Tibial nerve (tissue), 4 donors: ENCODE data around the gene CPNE1. TPM values are rescaled to one million over a fixed set of nuclear protein-coding genes. Genes with fewer than 3 reads are reported as not detected.
"Not testable (repeated sequence)": the region's sequence is repeated elsewhere in the genome, so short reads cannot be mapped to it uniquely, and the experiment has no call there.

Source experiments
- DNase-seq, 2 donors: peaks; one replicate each; pipeline ENCODE4 v3.0.0-alpha.2; 2019; ENCODE audit warnings: low spot score in 2 of 2
- H3K27ac ChIP-seq, 4 donors: fragments of 200-600 bp; sonication (generic) in 3 of 4; one replicate each; pipeline ENCODE4 v1.5.1; 2017 to 2019; ENCODE audit warnings: mild to moderate bottlenecking in 1 of 4
- H3K27me3 ChIP-seq, 2 donors: fragments of 200-600 bp; sonication (generic) in 1 of 2; one replicate each; pipeline versions ENCODE4 v1.5.1 to v1.6.0; 2017 to 2019
- H3K36me3 ChIP-seq, 3 donors: fragments of 200-600 bp; sonication (generic); one replicate each; pipeline ENCODE4 v1.5.1; 2018 to 2019
- H3K4me1 ChIP-seq, 4 donors: fragments of 200-600 bp; sonication (generic) in 3 of 4; one replicate each; pipeline ENCODE4 v1.5.1; 2017 to 2019
- H3K4me3 ChIP-seq, 4 donors: fragments of 200-600 bp; sonication (generic) in 3 of 4; one replicate each; pipeline ENCODE4 v1.5.1; 2017 to 2019; ENCODE audit warnings: mild to moderate bottlenecking in 1 of 4, moderate library complexity in 1 of 4
- H3K9me3 ChIP-seq, 4 donors: fragments of 200-600 bp; sonication (generic) in 3 of 4; one replicate each; pipeline ENCODE4 v1.5.1; 2017 to 2019
- CTCF ChIP-seq, 5 experiments: fragments of 200-600 bp in 3 of 5; fragments of 450-650 bp in 2 of 5; sonication (generic) in 3 of 5; IDR thresholded peaks; one replicate each; pipeline ENCODE4 v1.5.1; 2016 to 2019; ENCODE audit warnings: antibody characterized with exemption in 5 of 5, mild to moderate bottlenecking in 3 of 5, moderate library complexity in 2 of 5
- EP300 ChIP-seq, 2 donors: sonication (generic); formaldehyde crosslinking; IDR thresholded peaks; one replicate each; pipeline ENCODE4 v1.6.1; 2017; ENCODE audit warnings: antibody characterized with exemption in 2 of 2, mild to moderate bottlenecking in 1 of 2
- POLR2A ChIP-seq, 2 donors: fragments of 450-650 bp; IDR thresholded peaks; one replicate each; pipeline ENCODE4 v1.6.1; 2017; ENCODE audit warnings: antibody characterized with exemption in 2 of 2, mild to moderate bottlenecking in 2 of 2, moderate library complexity in 2 of 2
- WGBS, 2 donors: methylation state at CpG; one replicate each; pipeline ENCODE4 v1.1.5; 2018; 5-methylcytosine and 5-hydroxymethylcytosine counted together
- total RNA-seq, 4 donors: library from RNA; depleted of rRNA; stranded (reverse); fragments of >200 nt; gene quantifications; one replicate each; pipeline ENCODE4 v1.1.0, GENCODE V29; 2016

The CPNE1 gene
- total RNA-seq: 100 to 1,000 TPM; 116 to 151 (median 144) TPM

DNA sequence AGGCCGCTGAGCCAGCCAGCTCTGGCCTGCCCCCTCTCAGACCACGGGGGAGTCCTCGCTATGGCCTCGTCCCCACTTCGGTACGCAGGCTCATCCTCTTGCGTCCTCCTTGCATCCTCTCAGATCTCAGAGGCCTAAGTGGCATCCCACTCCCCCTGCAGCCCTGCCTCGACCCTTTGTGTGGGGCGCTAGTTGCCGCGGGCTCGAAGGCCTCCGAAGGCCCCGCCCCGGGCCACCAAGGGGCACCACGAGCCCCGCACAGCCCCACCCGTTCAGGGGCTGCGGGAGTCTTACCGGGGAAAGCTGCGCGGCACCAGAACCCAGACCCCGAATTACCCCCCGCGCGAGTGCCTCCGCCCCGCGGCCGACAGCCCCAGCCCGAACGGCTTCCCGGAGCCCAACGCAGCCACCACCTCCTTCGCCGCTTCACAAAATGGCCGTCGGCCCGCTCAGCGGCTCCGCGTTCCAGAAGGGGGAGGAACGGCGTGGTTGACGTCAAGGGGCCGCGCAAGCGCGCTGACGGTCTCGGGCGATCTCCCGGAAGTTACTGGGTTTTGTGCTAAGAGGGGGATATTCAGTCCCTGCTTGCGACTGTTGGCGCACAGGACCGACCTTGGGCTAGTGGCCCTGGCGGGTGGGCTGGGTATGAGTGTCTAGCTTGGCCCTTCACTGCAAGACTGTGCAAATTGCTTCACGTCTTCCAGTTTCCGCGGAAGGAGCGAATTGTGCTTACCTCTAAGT, at the start of gene CPNE1, which contains the start of gene RBM12:
Gene CPNE1, minus strand, starts transcription at position 435 of the 741 bp plus-strand sequence. CDS start 31,977 bp downstream, outside the sequence.
Gene RBM12, minus strand, starts transcription at position 435 of the 741 bp plus-strand sequence. CDS start 9,578 bp downstream, outside the sequence.
- 1 to 2% methylated on average over 34 to 38 of the region's 61 CpGs for WGBS, 2 donors
- peak; percentile 76 to 78 for DNase-seq
- Histone ChIP-seq H3K27me3 (no peaks in the 10 kb centered on the region), H3K4me1 (peaks cover 0 to 42% (median 36%) of the 10 kb centered on the region in 4 donors), H3K9me3 (no peaks in the 10 kb centered on the region), H3K4me3 (peak within 1 kb of the TSS; percentile 69 to 90 (median 78)), H3K27ac (peak within 1 kb of the TSS; percentile 97 to 99 (median 98)), H3K36me3 (peaks cover 0 to 22% (median 7%) of the 10 kb centered on the region in 3 donors)
- TF ChIP-seq EP300 (IDR thresholded peaks at IDR 0.05): peak; percentile 92 to 99
- peak in 1 of 5 experiments; percentile 34 for TF ChIP-seq CTCF (IDR thresholded peaks at IDR 0.05)
- TF ChIP-seq POLR2A (IDR thresholded peaks at IDR 0.05): peak; percentile 94 to 99

DNA sequence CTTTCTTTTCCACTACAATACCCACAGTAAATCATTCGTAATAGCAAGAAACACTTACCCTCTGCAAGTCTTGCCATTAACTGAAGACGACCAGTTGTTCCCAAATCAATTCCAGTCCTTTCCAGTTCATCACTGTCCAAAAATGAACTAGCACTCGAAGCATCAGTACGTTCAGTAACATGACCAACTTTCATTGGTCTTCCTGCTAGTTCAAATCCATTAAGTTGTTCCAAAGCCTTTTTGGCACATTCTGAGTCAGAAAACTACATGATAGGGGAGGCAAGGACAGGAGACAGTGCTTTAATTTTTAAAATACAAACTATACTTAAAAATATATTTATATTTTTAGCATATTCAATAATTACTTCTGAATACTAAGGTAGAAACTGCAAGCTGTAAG, 49.4 kb upstream of the CPNE1 start:
- Histone ChIP-seq H3K36me3 (peaks cover 0 to 98% (median 21%) of the 10 kb centered on the region in 3 donors), H3K27me3 (no peaks in the 10 kb centered on the region), H3K4me3 (no peak overlapping the region), H3K27ac (no peak overlapping the region), H3K9me3 (no peaks in the 10 kb centered on the region), H3K4me1 (peaks cover 0 to 47% (median 9%) of the 10 kb centered on the region in 4 donors)
- 68 to 73% methylated on average over 4 of the region's 4 CpGs for WGBS, 2 donors
- no peak for TF ChIP-seq CTCF (IDR thresholded peaks at IDR 0.05)
- no peak for TF ChIP-seq EP300 (IDR thresholded peaks at IDR 0.05)
- TF ChIP-seq POLR2A (IDR thresholded peaks at IDR 0.05): no peak
- DNase-seq: no peak

GRCh38 chr20:35713120-35713519, 48.4 kb upstream of the CPNE1 start:
- H3K27me3 ChIP-seq, DNase-seq: not testable (repeated sequence)
- peaks cover 0 to 99% (median 18%) of the 10 kb centered on the region in 3 donors for H3K36me3 ChIP-seq

DNA sequence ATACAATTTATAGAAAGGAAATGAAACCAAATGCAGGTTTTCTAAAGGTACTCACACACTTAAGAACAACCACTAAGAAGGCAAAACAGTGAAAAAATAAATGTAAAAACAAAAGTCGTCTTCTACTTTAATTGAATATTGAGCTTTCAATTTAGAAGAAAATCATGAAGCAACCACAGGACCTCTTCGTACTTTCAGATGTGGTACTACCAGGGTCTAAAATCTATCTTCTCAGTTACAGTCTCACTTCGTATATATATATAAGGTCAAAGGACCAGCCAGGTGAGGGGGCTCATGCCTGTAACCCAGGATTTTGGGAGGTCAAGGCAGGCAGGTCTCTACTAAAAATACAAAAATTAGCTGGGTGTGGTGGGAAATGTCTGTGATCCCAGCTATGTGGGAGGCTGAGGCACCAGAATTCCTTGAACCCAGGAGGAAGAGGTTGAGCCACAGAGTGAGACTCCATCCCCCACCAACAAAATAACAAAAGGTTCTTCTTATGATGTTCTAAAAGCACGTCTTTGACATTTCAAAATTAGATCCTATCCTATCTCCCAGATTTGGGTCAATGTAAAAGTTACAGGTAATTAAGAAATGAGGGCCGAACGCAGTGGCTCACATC, 47.0 kb upstream of the CPNE1 start:
- peaks cover 0 to 99% (median 18%) of the 10 kb centered on the region in 3 donors for H3K36me3 ChIP-seq
- H3K27me3 ChIP-seq: no peaks in the 10 kb centered on the region
- no peak for DNase-seq
- H3K9me3 ChIP-seq: no peaks in the 10 kb centered on the region
- 75 to 79% methylated on average over 6 of the region's 6 CpGs for WGBS, 2 donors
- H3K27ac ChIP-seq: peak overlapping the region in 2 of 4 donors; percentile 12 to 39
- peaks cover 0 to 52% (median 10%) of the 10 kb centered on the region in 4 donors for H3K4me1 ChIP-seq
- TF ChIP-seq CTCF (IDR thresholded peaks at IDR 0.05): no peak
- TF ChIP-seq POLR2A (IDR thresholded peaks at IDR 0.05): no peak
- no peak overlapping the region for H3K4me3 ChIP-seq

More at GRCh38 chr20:35713120-35713519, 48.4 kb upstream of the CPNE1 start:
- not testable (repeated sequence) for H3K9me3 ChIP-seq, H3K27ac ChIP-seq, H3K4me3 ChIP-seq
- H3K4me1 ChIP-seq: peaks cover 0 to 54% (median 10%) of the 10 kb centered on the region in 4 donors
- WGBS, 2 donors: 89% methylated on average over 9 of the region's 9 CpGs

DNA sequence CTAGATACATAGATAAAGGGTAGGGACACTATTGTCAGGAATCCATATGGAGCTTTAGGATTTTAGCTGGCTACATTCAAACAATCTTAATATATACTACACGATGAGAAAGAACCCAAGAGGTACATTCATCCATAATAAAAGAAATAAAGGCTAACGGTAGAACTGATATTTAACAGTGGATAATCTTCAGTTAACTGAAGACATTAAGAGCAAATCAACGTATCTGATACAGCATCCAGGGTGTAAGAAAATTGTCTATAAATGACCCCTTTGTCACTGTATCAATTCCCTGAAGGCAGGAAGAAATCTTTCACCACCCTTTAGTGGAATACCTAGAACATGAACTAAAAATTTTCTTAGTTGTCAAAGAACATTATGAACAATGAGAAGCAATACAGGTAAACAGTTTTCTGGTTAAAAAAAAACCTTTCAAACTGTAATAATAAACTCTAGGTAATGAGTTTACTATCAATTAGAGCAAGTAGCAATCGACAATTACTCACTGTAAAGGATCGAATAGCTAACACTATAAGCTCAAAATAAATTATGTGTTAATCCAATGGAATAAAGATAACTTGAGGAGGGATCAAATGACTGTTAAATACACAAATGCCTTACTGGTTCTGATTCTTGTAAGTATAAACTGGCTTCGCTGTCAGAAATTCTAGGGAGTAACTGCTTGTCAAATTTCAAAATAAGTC, 46.3 kb upstream of the CPNE1 start:
- no peaks in the 10 kb centered on the region for H3K9me3 ChIP-seq
- WGBS, 2 donors: 65 to 67% methylated on average over 6 of the region's 6 CpGs
- no peaks in the 10 kb centered on the region for H3K27me3 ChIP-seq
- no peak for DNase-seq
- no peak overlapping the region for H3K27ac ChIP-seq
- no peak overlapping the region for H3K4me3 ChIP-seq
- H3K36me3 ChIP-seq: peaks cover 0 to 99% (median 14%) of the 10 kb centered on the region in 3 donors
- no peak for TF ChIP-seq EP300 (IDR thresholded peaks at IDR 0.05)
- H3K4me1 ChIP-seq: peaks cover 0 to 52% (median 10%) of the 10 kb centered on the region in 4 donors
